GM19023 (cell line): Measurements from ENCODE around the gene USP54.

Experiments
- ATAC-seq: cut with Tn5 transposase; IDR thresholded peaks from one replicate; pipeline ENCODE4 v1.9.1; 2021; ENCODE audit warnings: mild to moderate bottlenecking, moderate library complexity; ENCODE audit not compliant: unreplicated experiment

Gene USP54

DNA sequence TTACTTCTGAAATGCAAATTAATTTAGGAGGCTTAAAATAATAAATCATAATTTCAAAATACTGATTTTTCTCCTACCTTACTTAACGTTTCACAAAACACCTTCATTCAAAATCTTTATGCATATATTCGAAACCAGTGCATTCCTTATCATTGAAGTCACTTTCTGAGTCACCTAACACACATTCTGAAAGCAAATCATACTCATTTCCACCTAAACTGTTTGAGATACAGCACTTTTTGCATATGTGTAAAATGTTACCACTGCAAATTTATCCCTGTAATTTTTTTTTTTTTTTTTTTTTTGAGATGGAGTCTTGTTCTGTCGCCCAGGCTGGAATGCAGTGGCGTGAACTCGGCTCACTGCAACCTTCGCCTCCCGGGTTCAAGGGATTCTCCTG is 111.0 kb downstream of the USP54 start:
- no peak for ATAC-seq

DNA sequence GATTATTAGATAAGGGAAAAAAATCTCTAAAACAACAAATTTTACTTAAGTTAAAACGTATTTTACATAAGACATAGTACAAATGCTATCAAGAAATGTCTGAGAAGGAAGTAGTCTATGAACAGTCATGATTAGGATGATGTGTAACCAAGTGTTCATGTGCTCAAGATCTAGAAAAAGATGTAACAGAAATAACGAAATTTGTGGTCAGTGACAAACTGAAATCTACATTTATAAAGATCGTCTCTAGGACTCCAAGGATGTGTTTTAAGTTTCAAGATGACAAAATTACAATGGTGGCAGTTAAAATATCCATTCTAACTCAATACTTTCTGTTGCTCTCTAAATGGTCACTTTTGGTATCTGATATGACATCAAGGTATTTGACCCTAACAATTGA is 112.5 kb downstream of the USP54 start:
- ATAC-seq = no peak

GRCh38 chr10:73471226-73471625 is 119.9 kb downstream of the USP54 start:
- no peak for ATAC-seq

- no peak for ATAC-seq
Measured at GRCh38 chr10:73469579-73469978, 121.6 kb downstream of the USP54 start.

- no peak for ATAC-seq
Measured at GRCh38 chr10:73467206-73467605, 123.9 kb downstream of the USP54 start.

DNA sequence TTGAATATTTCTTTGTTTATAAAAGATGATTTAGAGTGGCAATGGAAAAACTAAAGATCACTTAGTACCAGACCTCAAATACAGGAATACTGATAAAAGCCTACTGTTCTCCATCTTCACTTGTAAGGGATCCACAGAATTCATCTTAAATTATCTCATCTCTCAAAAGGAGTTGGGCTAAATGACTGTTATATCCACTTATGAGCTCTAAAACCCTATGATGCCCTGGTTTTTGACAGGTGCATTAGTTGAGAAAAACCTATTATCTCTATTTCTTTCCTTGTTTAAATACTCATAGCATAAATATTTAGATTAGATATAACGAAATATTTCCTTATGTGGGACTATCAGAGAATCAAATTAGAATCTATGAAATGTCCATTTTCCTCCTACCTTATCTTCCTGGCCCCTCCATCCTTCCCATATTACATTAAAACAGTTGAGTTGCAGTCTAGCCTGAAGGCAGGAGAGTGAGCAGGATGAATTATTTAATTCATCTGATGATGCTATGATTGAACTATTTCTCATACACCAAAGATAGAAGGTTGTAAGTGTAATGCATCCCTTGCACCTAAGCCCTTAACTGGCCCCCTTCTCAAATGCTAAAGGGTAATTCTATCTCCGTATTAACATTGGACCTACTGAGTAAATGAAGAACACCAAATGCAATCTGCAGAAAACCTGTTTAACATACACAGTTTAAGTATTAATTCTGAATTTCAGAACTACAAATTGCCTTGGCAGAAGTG is 125.0 kb downstream of the USP54 start:
- no peak for ATAC-seq

DNA sequence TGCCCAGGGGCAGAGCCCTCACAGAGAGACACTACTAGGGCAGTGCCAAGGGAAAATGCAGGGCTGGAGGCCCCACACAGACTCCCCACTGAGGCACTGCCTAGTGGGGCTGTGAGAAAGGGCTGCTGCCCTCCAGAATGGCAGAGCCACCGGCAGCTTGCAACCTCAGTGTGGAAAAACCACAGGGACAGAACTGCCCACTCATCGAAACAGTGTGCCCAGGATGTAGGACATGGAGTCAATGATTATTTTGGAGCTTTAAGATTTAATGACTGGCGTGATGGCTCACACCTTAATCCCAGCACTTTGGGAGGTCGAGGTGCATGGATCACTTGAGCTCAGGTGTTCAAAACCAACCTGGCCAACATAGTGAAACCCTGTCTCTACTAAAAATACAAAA is 130.2 kb downstream of the USP54 start:
- no peak for ATAC-seq

DNA sequence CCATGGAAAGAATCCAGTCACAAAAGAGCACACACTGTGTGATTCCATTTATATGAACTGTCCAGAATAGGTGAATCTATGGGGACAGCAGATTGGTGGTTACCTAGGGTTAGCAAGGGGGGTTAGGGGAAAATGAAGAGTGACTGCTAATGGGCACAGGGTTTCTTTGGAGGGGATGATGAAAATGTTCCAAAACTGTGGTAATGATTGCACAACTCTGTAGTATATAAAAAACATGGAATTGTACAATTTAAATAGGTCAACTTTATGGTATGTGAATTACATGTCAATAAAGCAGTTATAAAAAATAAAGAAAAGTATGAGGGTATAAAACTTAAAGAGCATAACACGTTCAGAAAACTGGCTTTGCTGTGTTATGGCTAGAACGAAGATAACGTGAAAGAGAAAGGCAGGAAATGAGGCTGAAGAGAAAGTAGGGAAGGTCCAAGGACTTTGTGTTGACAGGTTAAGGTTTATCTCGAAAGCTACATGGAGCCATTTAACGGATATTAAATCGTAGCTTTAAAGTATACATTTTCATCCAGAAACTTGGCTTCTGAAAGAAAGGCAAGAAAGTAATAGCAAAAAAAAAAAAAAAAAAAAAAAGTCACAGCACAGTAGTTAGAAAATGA is 131.3 kb downstream of the USP54 start:
- ATAC-seq = no peak

- ATAC-seq = no peak
Measured at GRCh38 chr10:73456187-73456890, 134.8 kb downstream of the USP54 start.

DNA sequence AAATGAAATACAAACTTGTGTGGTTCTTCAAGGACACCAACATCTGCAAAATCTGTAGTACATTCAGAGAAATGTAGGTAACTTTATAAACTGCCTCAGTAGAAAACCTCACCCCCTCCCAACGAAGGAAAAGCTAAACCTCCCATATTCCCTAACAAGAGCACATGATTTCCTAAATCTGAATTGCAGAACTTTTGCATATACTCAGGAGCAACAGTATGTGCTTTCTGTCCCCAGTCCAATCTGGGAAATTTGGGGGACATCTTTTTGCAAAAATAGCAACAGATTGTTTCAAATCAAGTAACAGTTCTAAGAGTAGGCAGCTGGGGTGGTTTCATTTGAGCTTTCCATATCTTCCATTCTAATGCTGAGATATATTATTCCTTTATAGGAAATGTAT is 142.0 kb downstream of the USP54 start:
- no peak for ATAC-seq

DNA sequence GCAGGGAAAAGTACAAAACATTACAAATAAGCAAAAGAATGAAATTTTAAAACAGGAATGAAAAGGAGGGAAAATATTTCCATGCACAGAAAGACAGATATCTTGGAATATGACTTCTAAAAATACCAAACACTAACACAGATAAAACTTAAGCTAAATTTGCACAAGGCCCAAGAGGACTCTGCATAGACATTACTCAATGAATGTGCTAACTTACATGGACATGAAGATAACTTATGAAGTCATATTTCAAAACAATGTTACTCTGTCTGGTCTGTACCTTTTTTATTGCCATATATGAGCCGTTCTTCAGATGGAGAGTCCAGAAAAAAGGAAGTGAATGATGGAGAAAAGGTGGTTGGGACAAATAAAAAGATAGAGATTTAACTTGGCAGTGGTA is 142.8 kb downstream of the USP54 start:
- ATAC-seq = no peak
